Testis (tissue), 3 donors: ENCODE data around the gene RASD1. TPM values are rescaled to one million over a fixed set of nuclear protein-coding genes. Genes with fewer than 3 reads are reported as not detected.

Experiments
- DNase-seq: peaks from one replicate; pipeline ENCODE4 v3.0.0-alpha.2; 2019
- H3K27ac ChIP-seq, 2 donors: fragments of 200-600 bp; sonication (generic); one replicate each; pipeline ENCODE4 v1.5.1; 2019
- H3K27me3 ChIP-seq: fragments of 200-600 bp; sonication (generic); one replicate; pipeline ENCODE4 v1.5.1; 2019
- H3K36me3 ChIP-seq: fragments of 200-600 bp; sonication (generic); one replicate; pipeline ENCODE4 v1.5.1; 2017; ENCODE audit warnings: low read depth; ENCODE audit errors: missing control alignments
- H3K4me1 ChIP-seq: fragments of 200-600 bp; sonication (generic); one replicate; pipeline ENCODE4 v1.5.1; 2019
- H3K4me3 ChIP-seq, 2 donors: fragments of 200-600 bp; sonication (generic); one replicate each; pipeline ENCODE4 v1.5.1; 2017 to 2019
- H3K9me3 ChIP-seq: fragments of 200-600 bp; sonication (generic); one replicate; pipeline ENCODE4 v1.5.1; 2017
- POLR2A ChIP-seq: fragments of 450-650 bp; IDR thresholded peaks from one replicate; pipeline ENCODE4 v1.6.1; 2017; ENCODE audit warnings: antibody characterized with exemption, mild to moderate bottlenecking, moderate library complexity
- WGBS, 2 donors: methylation state at CpG; one replicate each; pipeline ENCODE4 v1.1.5; 2018; 5-methylcytosine and 5-hydroxymethylcytosine counted together
- intact Hi-C: fragments of 100-400 bp; cut with DNase I; formaldehyde crosslinking; loops from one replicate; pipeline ENCODE4 v1.15.1; 2023; ENCODE audit warnings: low total_unique reads
- polyA plus RNA-seq: library from polyadenylated mRNA; stranded (reverse); fragments of 350-450 nt; fragmentation: Illumina TruSeq; extraction: RNeasy Lipid Tissue Mini Kit (QIAGEN cat#74804); gene quantifications from one replicate; pipeline ENCODE4 v1.2.3, GENCODE V29; 2014; ENCODE audit warnings: low read depth, low replicate concordance; ENCODE audit not compliant: insufficient read depth
- total RNA-seq, 2 donors: library from RNA; depleted of rRNA; stranded (reverse); fragments of >200 nt; gene quantifications; one replicate each; pipeline ENCODE4 v1.2.3, GENCODE V29; 2016
- TF ChIP-seq, protein P1 (sequence below), 3 experiments: fragments of 450-650 bp in 2 of 3; fragments of 200-600 bp in 1 of 3; sonication (generic) in 1 of 3; IDR thresholded peaks; one replicate each; pipeline ENCODE4 v1.5.1; 2016 to 2019; ENCODE audit warnings: antibody characterized with exemption in 3 of 3, mild to moderate bottlenecking in 2 of 3, moderate library complexity in 1 of 3

RASD1 gene
- total and polyA plus RNA-seq, 3 donors from 2014 or later = 50.1 to 129 (median 99.7) TPM

DNA sequence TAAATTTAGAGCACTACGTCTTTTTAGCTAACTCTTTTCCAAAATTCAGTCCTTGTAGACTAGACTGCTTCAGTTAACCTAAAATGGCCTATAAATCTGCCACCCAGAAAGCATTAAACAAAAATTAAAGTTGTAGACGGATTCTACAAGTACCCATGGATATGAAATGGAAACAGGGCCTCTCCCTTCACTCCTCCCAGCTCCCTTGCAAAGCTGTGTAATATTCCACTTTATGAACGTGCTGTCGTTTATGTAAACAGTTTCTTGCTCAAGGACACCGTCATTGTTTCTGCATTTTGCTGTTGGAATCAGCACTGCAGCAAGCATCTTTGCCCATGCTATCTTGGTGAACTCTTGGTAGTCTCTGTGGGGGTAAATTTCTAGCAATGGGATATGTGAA is 14.3 kb downstream of the RASD1 start:
- WGBS, 2 donors = 60% methylated on average over 5 of the region's 5 CpGs
- H3K4me3 ChIP-seq = no peak overlapping the region
- DNase-seq = no peak
- intact Hi-C loops = no loop called here
- no peaks in the 10 kb centered on the region for H3K9me3 ChIP-seq
- H3K27me3 ChIP-seq = no peaks in the 10 kb centered on the region
- TF ChIP-seq, protein P1, sequence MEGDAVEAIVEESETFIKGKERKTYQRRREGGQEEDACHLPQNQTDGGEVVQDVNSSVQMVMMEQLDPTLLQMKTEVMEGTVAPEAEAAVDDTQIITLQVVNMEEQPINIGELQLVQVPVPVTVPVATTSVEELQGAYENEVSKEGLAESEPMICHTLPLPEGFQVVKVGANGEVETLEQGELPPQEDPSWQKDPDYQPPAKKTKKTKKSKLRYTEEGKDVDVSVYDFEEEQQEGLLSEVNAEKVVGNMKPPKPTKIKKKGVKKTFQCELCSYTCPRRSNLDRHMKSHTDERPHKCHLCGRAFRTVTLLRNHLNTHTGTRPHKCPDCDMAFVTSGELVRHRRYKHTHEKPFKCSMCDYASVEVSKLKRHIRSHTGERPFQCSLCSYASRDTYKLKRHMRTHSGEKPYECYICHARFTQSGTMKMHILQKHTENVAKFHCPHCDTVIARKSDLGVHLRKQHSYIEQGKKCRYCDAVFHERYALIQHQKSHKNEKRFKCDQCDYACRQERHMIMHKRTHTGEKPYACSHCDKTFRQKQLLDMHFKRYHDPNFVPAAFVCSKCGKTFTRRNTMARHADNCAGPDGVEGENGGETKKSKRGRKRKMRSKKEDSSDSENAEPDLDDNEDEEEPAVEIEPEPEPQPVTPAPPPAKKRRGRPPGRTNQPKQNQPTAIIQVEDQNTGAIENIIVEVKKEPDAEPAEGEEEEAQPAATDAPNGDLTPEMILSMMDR (IDR thresholded peaks at IDR 0.05) = no peak
- no peak for TF ChIP-seq POLR2A
- H3K27ac ChIP-seq = no peak overlapping the region
- peaks cover 12% of the 10 kb centered on the region for H3K4me1 ChIP-seq
- H3K36me3 ChIP-seq = no peaks in the 10 kb centered on the region

- no peaks in the 10 kb centered on the region for H3K27me3 ChIP-seq
- intact Hi-C loops = no loop called here
- peaks cover 12% of the 10 kb centered on the region for H3K4me1 ChIP-seq
- no peaks in the 10 kb centered on the region for H3K9me3 ChIP-seq
- 75 to 85% methylated on average over 6 of the region's 6 CpGs for WGBS, 2 donors
- H3K27ac ChIP-seq = no peak overlapping the region
- no peak for DNase-seq
- no peak overlapping the region for H3K4me3 ChIP-seq
- TF ChIP-seq POLR2A = no peak
- TF ChIP-seq, protein P1 (IDR thresholded peaks at IDR 0.05) = no peak
- no peaks in the 10 kb centered on the region for H3K36me3 ChIP-seq
These were observed 15.5 kb downstream of the RASD1 start for GRCh38 chr17:17480593-17481148.

DNA sequence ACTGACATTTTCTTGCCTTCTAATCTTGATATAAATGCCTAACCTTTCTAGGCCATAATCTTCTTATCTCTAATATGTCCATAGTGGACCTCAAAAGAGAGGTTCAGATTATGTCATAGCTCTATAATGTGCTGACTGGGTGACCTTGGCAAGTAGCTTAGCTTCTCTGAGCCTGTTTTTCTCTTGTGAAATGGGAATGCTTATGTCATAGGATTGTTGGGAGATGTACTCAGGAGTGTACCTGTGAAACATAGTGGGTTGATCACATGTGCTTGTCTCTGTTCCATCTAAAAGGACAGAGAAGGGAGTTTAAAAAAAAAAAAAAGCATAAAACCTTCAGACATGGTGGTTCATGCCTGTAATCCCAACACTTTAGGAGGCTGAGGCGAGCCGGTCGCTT is 17.0 kb downstream of the RASD1 start:
- no peak for TF ChIP-seq POLR2A
- TF ChIP-seq, protein P1 (IDR thresholded peaks at IDR 0.05) = no peak

DNA sequence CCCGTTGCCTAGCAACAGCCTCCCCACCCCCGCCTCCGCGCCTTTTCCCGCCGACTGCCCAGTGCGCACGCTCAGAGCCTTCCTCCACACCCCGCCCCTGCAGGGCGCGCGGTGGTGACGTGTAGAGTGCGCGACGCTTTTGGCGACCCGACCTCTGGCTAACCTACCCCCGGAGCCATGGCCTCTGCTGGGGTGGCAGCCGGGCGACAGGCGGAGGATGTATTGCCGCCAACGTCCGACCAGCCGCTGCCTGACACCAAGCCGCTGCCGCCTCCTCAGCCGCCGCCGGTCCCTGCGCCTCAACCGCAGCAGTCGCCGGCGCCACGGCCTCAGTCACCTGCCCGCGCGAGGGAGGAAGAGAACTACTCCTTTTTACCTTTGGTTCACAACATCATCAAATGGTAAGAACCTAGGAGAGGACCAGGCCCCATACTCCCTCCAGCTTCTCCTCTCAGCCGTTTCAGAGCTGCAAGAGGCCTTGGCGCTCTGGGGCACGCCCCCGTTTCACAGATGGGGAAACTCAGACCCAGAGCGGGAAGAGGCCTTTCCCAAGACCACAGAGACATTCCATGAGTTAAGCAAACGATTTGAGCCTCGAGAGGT is 19.2 kb downstream of the RASD1 start, which contains the start of gene MED9:
TSS of gene MED9 (plus strand) at position 136 of the 603 bp plus-strand sequence. CDS start at position 178, 42 bp downstream.
- 0% methylated on average over 31 to 45 of the region's 47 CpGs for WGBS, 2 donors
- no peaks in the 10 kb centered on the region for H3K36me3 ChIP-seq
- peaks cover 12% of the 10 kb centered on the region for H3K4me1 ChIP-seq
- intact Hi-C loops = no loop called here
- no peak for TF ChIP-seq POLR2A
- TF ChIP-seq, protein P1 (IDR thresholded peaks at IDR 0.05) = peak in 1 of 3 experiments; percentile 37
- DNase-seq = peak; percentile 94
- no peaks in the 10 kb centered on the region for H3K9me3 ChIP-seq
- peak within 1 kb of the TSS; percentile 80 to 87 for H3K27ac ChIP-seq
- peak within 1 kb of the TSS; percentile 87 to 97 for H3K4me3 ChIP-seq
- H3K27me3 ChIP-seq = no peaks in the 10 kb centered on the region

More for the DNA sequence above, 17.0 kb downstream of the RASD1 start:
- no peaks in the 10 kb centered on the region for H3K27me3 ChIP-seq
- H3K27ac ChIP-seq = no peak overlapping the region
- WGBS, 2 donors = 93 to 94% methylated on average over 3 of the region's 3 CpGs
- DNase-seq = no peak
- intact Hi-C loops = no loop called here
- peaks cover 12% of the 10 kb centered on the region for H3K4me1 ChIP-seq
- no peaks in the 10 kb centered on the region for H3K9me3 ChIP-seq
- H3K4me3 ChIP-seq = no peak overlapping the region
- H3K36me3 ChIP-seq = no peaks in the 10 kb centered on the region

- Histone ChIP-seq H3K36me3 (no peaks in the 10 kb centered on the region), H3K4me1 (peaks cover 12% of the 10 kb centered on the region), H3K27me3 (no peaks in the 10 kb centered on the region), H3K9me3 (no peaks in the 10 kb centered on the region), H3K4me3 (no peak overlapping the region), H3K27ac (no peak overlapping the region)
- 62 to 78% methylated on average over 7 of the region's 7 CpGs for WGBS, 2 donors
- no peak for DNase-seq
- intact Hi-C loops = no loop called here
- TF ChIP-seq POLR2A = no peak
- TF ChIP-seq, protein P1 (IDR thresholded peaks at IDR 0.05) = no peak
These were observed 21.9 kb downstream of the RASD1 start for GRCh38 chr17:17474341-17474740.
